Muscle layer of duodenum (tissue), 2 donors: Measurements from ENCODE around the gene IP6K2.
"Not testable (repeated sequence)": the region's sequence is repeated elsewhere in the genome, so short reads cannot be mapped to it uniquely, and the experiment has no call there.

ENCODE experiments used
- H3K27ac ChIP-seq: one replicate; pipeline ENCODE4 v1.7.0; 2013; ENCODE audit warnings: mild to moderate bottlenecking, low read length
- H3K27me3 ChIP-seq: one replicate; pipeline ENCODE4 v1.7.0; 2013; ENCODE audit warnings: low read depth, mild to moderate bottlenecking, control low read depth, low read length
- H3K36me3 ChIP-seq, 2 donors: one replicate each; pipeline ENCODE4 v1.7.0; 2013; ENCODE audit warnings: low read length in 2 of 2, control low read depth in 1 of 2, mild to moderate bottlenecking in 1 of 2; ENCODE audit not compliant: insufficient read depth in 2 of 2, control insufficient read depth in 1 of 2
- H3K4me1 ChIP-seq, 2 donors: one replicate each; pipeline ENCODE4 v1.7.0; 2013; ENCODE audit warnings: low read length in 2 of 2, mild to moderate bottlenecking in 2 of 2, control low read depth in 1 of 2, moderate library complexity in 1 of 2; ENCODE audit not compliant: insufficient read depth in 2 of 2, control insufficient read depth in 1 of 2
- H3K4me3 ChIP-seq, 2 donors: one replicate each; pipeline ENCODE4 v1.7.0; 2013; ENCODE audit warnings: low read length in 2 of 2, low read depth in 1 of 2, mild to moderate bottlenecking in 1 of 2
- H3K9me3 ChIP-seq, 2 donors: one replicate each; pipeline ENCODE4 v1.7.0; 2013; ENCODE audit warnings: low read length in 2 of 2, control low read depth in 1 of 2, mild to moderate bottlenecking in 1 of 2; ENCODE audit not compliant: control insufficient read depth in 1 of 2
- donor health status: healthy.

Gene IP6K2

GRCh38 chr3:48725185-48725855 is 8.3 kb upstream of the IP6K2 start:
- H3K27me3 ChIP-seq, H3K4me1 ChIP-seq, H3K4me3 ChIP-seq, H3K36me3 ChIP-seq, H3K9me3 ChIP-seq, H3K27ac ChIP-seq: not testable (repeated sequence)

DNA sequence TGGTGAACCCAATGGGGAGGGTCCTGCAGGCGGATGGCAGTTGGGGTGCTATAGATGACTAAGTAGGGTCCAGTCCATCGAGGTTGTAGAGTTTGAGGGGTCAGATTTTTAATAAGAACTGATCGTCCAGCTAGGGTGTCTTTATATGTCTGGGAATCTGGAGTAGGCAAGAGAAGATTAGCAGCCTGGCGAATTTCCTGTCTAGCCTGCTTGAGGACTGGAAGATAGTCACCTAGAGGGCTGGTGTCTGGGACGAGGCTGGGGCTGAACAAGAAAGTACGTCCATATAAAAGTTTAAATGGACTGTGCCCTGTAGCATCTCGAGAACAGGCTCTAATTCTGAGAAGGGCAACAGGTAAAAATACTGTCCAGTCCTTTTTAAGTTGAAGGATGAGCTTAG is 6.7 kb upstream of the IP6K2 start:
- Histone ChIP-seq H3K36me3 (no peaks in the 10 kb centered on the region), H3K4me1 (no peaks in the 10 kb centered on the region), H3K9me3 (no peaks in the 10 kb centered on the region), H3K4me3 (no peak overlapping the region), H3K27me3 (no peaks in the 10 kb centered on the region), H3K27ac (no peak overlapping the region)

GRCh38 chr3:48723293-48723692 is 6.3 kb upstream of the IP6K2 start:
- not testable (repeated sequence) for H3K27ac ChIP-seq, H3K9me3 ChIP-seq, H3K27me3 ChIP-seq, H3K4me3 ChIP-seq, H3K36me3 ChIP-seq, H3K4me1 ChIP-seq

GRCh38 chr3:48716508-48716981 is 476 bp downstream of the IP6K2 start:
- peaks cover 3 to 7% of the 10 kb centered on the region in 2 donors for H3K36me3 ChIP-seq
- H3K4me1 ChIP-seq: peaks cover 14 to 36% of the 10 kb centered on the region in 2 donors
- peak overlapping the region; percentile 98 for H3K27ac ChIP-seq
- no peaks in the 10 kb centered on the region for H3K27me3 ChIP-seq
- peak overlapping the region; percentile 90 to 99 for H3K4me3 ChIP-seq
- H3K9me3 ChIP-seq: no peaks in the 10 kb centered on the region

GRCh38 chr3:48715174-48715800 is 1.7 kb downstream of the IP6K2 start:
- Histone ChIP-seq H3K27me3 (no peaks in the 10 kb centered on the region), H3K4me1 (peaks cover 14 to 39% of the 10 kb centered on the region in 2 donors), H3K27ac (peak overlapping the region; percentile 98), H3K36me3 (peaks cover 3 to 13% of the 10 kb centered on the region in 2 donors), H3K9me3 (no peaks in the 10 kb centered on the region), H3K4me3 (peak overlapping the region; percentile 90 to 99)

GRCh38 chr3:48711727-48712126 is 5.3 kb downstream of the IP6K2 start:
- H3K36me3 ChIP-seq: peaks cover 12 to 24% of the 10 kb centered on the region in 2 donors
- H3K27me3 ChIP-seq: no peaks in the 10 kb centered on the region
- H3K9me3 ChIP-seq: no peaks in the 10 kb centered on the region
- no peak overlapping the region for H3K27ac ChIP-seq
- H3K4me3 ChIP-seq: no peak overlapping the region
- H3K4me1 ChIP-seq: peaks cover 14 to 44% of the 10 kb centered on the region in 2 donors

DNA sequence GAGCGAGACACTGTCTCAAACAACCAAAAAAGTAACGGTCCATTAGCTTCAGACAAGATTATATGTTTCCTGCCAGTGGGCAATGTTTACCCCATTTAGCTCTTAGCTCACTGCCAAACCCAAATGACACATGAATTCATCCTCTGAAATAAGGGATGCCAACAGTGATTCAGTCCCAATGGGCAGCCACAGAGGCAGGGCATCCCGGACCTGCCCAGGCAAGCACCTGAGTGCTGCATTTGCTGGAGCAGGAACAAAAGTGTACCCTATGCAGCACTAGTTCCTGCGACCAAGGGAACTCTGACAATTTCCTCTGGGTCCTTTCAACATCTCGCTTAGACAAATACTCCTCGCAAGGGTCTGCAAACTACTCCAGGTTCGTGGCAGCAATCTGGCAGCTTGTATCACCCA is 8.0 kb downstream of the IP6K2 start:
- Histone ChIP-seq H3K4me3 (no peak overlapping the region), H3K27me3 (no peaks in the 10 kb centered on the region), H3K9me3 (no peaks in the 10 kb centered on the region), H3K4me1 (peaks cover 4 to 30% of the 10 kb centered on the region in 2 donors), H3K27ac (no peak overlapping the region), H3K36me3 (peaks cover 8 to 24% of the 10 kb centered on the region in 2 donors)

- Histone ChIP-seq H3K36me3 (peaks cover 8 to 24% of the 10 kb centered on the region in 2 donors), H3K27me3 (no peaks in the 10 kb centered on the region), H3K9me3 (no peaks in the 10 kb centered on the region), H3K27ac (no peak overlapping the region), H3K4me3 (no peak overlapping the region), H3K4me1 (peaks cover 4 to 31% of the 10 kb centered on the region in 2 donors)
These were observed 8.5 kb downstream of the IP6K2 start for GRCh38 chr3:48708481-48708889.

- H3K36me3 ChIP-seq: peaks cover 8 to 21% of the 10 kb centered on the region in 2 donors
- H3K4me1 ChIP-seq: peaks cover 4 to 30% of the 10 kb centered on the region in 2 donors
- no peaks in the 10 kb centered on the region for H3K27me3 ChIP-seq
- no peak overlapping the region for H3K4me3 ChIP-seq
- H3K9me3 ChIP-seq: no peaks in the 10 kb centered on the region
- no peak overlapping the region for H3K27ac ChIP-seq
These were observed 9.9 kb downstream of the IP6K2 start for GRCh38 chr3:48707157-48707556.

- no peak overlapping the region for H3K27ac ChIP-seq
These were observed 14.6 kb downstream of the IP6K2 start for GRCh38 chr3:48702320-48702920.

DNA sequence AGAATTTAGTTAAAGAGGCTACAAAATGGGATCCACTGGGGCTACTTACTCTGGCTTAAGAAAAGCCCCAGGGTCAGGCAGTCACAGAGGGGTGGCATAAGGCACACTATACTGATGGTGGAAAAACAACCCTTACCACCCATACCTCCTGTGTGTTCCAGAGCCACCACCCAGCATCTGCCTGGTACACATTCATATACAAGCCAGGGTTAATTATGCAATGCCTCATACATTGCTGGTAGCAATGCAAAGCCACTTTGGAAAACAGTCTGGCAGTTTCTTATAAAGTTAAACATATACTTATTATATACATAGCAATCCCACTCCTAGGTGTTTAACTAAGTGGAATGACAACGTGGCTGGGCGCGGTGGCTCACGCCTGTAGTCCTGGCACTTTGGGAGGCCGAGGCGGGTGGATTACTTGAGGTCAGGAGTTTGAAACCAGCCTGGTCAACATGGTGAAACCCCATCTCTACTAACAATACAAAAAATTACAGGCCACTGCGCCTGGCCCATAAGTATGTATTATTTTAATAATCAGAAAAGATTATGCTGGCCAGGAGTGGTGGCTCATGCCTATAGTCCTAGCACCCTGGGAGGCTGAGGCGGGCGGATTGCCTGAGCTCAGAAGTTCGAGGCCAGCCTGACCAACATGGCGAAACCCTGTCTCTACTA is 16.2 kb downstream of the IP6K2 start:
- peaks cover 5 to 23% of the 10 kb centered on the region in 2 donors for H3K4me1 ChIP-seq
- no peak overlapping the region for H3K27ac ChIP-seq

More at GRCh38 chr3:48702320-48702920, 14.6 kb downstream of the IP6K2 start:
- Histone ChIP-seq H3K9me3 (no peaks in the 10 kb centered on the region), H3K4me1 (peaks cover 5 to 21% of the 10 kb centered on the region in 2 donors), H3K4me3 (no peak overlapping the region), H3K27me3 (no peaks in the 10 kb centered on the region), H3K36me3 (peaks cover 6 to 8% of the 10 kb centered on the region in 2 donors)

More for the DNA sequence above, 16.2 kb downstream of the IP6K2 start:
- Histone ChIP-seq H3K27me3 (no peaks in the 10 kb centered on the region), H3K36me3 (peaks cover 3 to 8% of the 10 kb centered on the region in 2 donors), H3K4me3 (no peak overlapping the region), H3K9me3 (no peaks in the 10 kb centered on the region)
